ENCODE data around the gene RPH3AL.
A peak's percentile ranks its signal among the peaks of the same experiment; 100 is the strongest.

The RPH3AL gene

GRCh38 chr17:265718-266117 is 86.9 kb downstream of the RPH3AL start:
- H2BK15ac ChIP-seq (replicated peaks; ENCODE audit: low read depth) = no peak overlapping the region
- no peak overlapping the region for H4K5ac ChIP-seq (ENCODE audit: low read length)
- no CpG with 5 or more reads among the region's 10 CpGs for WGBS (ENCODE audit: extremely low coverage, insufficient coverage, low lambda C conversion rate)
- no peak overlapping the region for H2BK5ac ChIP-seq (ENCODE audit: low read length)
- no peak overlapping the region for H3K56ac ChIP-seq (ENCODE audit: low read length)
- H3K36me3 ChIP-seq (ENCODE audit: control insufficient read depth, insufficient read depth, low read length) = no peaks in the 10 kb centered on the region
- H3K27ac ChIP-seq (ENCODE audit: low read depth, low read length) = no peak overlapping the region
- DNase-seq = no peak
- H2AK5ac ChIP-seq (ENCODE audit: low read length) = no peak overlapping the region
- H2BK120ac ChIP-seq (ENCODE audit: low read depth, low read length) = no peak overlapping the region
- no peaks in the 10 kb centered on the region for H3K79me1 ChIP-seq (ENCODE audit: low read length)
- no peak overlapping the region for H3K4me3 ChIP-seq (ENCODE audit: low read length)
- no peak overlapping the region for H3K9ac ChIP-seq (ENCODE audit: low read length)
- H3K4me2 ChIP-seq (ENCODE audit: low read length) = no peak overlapping the region
- H3K18ac ChIP-seq (ENCODE audit: low read length) = no peak overlapping the region
- no peak overlapping the region for H4K8ac ChIP-seq (ENCODE audit: low read depth, low read length)
- no peaks in the 10 kb centered on the region for H3K79me2 ChIP-seq (ENCODE audit: control insufficient read depth, insufficient read depth, low read length)
- no peak overlapping the region for H3K4ac ChIP-seq (ENCODE audit: low read depth, low read length)
- no peaks in the 10 kb centered on the region for H3K4me1 ChIP-seq (ENCODE audit: control insufficient read depth, low read depth, low read length)
- peak overlapping the region; percentile 80 for H3K23ac ChIP-seq (ENCODE audit: low read length)
- H3K27me3 ChIP-seq (ENCODE audit: insufficient read depth, low read length, poor library complexity) = no peaks in the 10 kb centered on the region

GRCh38 chr17:263773-264172 is 88.8 kb downstream of the RPH3AL start:
- H3K23ac ChIP-seq (ENCODE audit: low read length) = no peak overlapping the region
- H2BK15ac ChIP-seq (replicated peaks; ENCODE audit: low read depth) = no peak overlapping the region
- no peak overlapping the region for H3K9ac ChIP-seq (ENCODE audit: low read length)
- no peak overlapping the region for H3K4me2 ChIP-seq (ENCODE audit: low read length)
- H3K79me2 ChIP-seq (ENCODE audit: control insufficient read depth, insufficient read depth, low read length) = no peaks in the 10 kb centered on the region
- no peak overlapping the region for H4K8ac ChIP-seq (ENCODE audit: low read depth, low read length)
- H3K4me1 ChIP-seq (ENCODE audit: control insufficient read depth, low read depth, low read length) = peaks cover 2% of the 10 kb centered on the region
- no CpG with 5 or more reads among the region's 24 CpGs for WGBS (ENCODE audit: extremely low coverage, insufficient coverage, low lambda C conversion rate)
- H2AK5ac ChIP-seq (ENCODE audit: low read length) = no peak overlapping the region
- H3K36me3 ChIP-seq (ENCODE audit: control insufficient read depth, insufficient read depth, low read length) = no peaks in the 10 kb centered on the region
- no peak overlapping the region for H2BK5ac ChIP-seq (ENCODE audit: low read length)
- H4K5ac ChIP-seq (ENCODE audit: low read length) = no peak overlapping the region
- H3K56ac ChIP-seq (ENCODE audit: low read length) = no peak overlapping the region
- no peaks in the 10 kb centered on the region for H3K79me1 ChIP-seq (ENCODE audit: low read length)
- H3K4me3 ChIP-seq (ENCODE audit: low read length) = no peak overlapping the region
- H3K18ac ChIP-seq (ENCODE audit: low read length) = no peak overlapping the region
- no peak overlapping the region for H3K27ac ChIP-seq (ENCODE audit: low read depth, low read length)
- no peak overlapping the region for H3K4ac ChIP-seq (ENCODE audit: low read depth, low read length)
- DNase-seq = no peak
- H2BK120ac ChIP-seq (ENCODE audit: low read depth, low read length) = no peak overlapping the region
- no peaks in the 10 kb centered on the region for H3K27me3 ChIP-seq (ENCODE audit: insufficient read depth, low read length, poor library complexity)

- no peak overlapping the region for H3K23ac ChIP-seq (ENCODE audit: low read length)
- peaks cover 2% of the 10 kb centered on the region for H3K4me1 ChIP-seq (ENCODE audit: control insufficient read depth, low read depth, low read length)
- H2BK5ac ChIP-seq (ENCODE audit: low read length) = no peak overlapping the region
- H4K5ac ChIP-seq (ENCODE audit: low read length) = no peak overlapping the region
- H4K8ac ChIP-seq (ENCODE audit: low read depth, low read length) = no peak overlapping the region
- H3K4ac ChIP-seq (ENCODE audit: low read depth, low read length) = no peak overlapping the region
- H3K27ac ChIP-seq (ENCODE audit: low read depth, low read length) = no peak overlapping the region
- no peaks in the 10 kb centered on the region for H3K79me2 ChIP-seq (ENCODE audit: control insufficient read depth, insufficient read depth, low read length)
- H3K9ac ChIP-seq (ENCODE audit: low read length) = no peak overlapping the region
- H3K18ac ChIP-seq (ENCODE audit: low read length) = no peak overlapping the region
- H2BK15ac ChIP-seq (replicated peaks; ENCODE audit: low read depth) = no peak overlapping the region
- no peak overlapping the region for H2AK5ac ChIP-seq (ENCODE audit: low read length)
- no peaks in the 10 kb centered on the region for H3K36me3 ChIP-seq (ENCODE audit: control insufficient read depth, insufficient read depth, low read length)
- H3K56ac ChIP-seq (ENCODE audit: low read length) = no peak overlapping the region
- DNase-seq = no peak
- no peaks in the 10 kb centered on the region for H3K79me1 ChIP-seq (ENCODE audit: low read length)
- no peaks in the 10 kb centered on the region for H3K27me3 ChIP-seq (ENCODE audit: insufficient read depth, low read length, poor library complexity)
- WGBS (ENCODE audit: extremely low coverage, insufficient coverage, low lambda C conversion rate) = no CpG with 5 or more reads among the region's 18 CpGs
- H2BK120ac ChIP-seq (ENCODE audit: low read depth, low read length) = no peak overlapping the region
- H3K4me3 ChIP-seq (ENCODE audit: low read length) = no peak overlapping the region
- H3K4me2 ChIP-seq (ENCODE audit: low read length) = no peak overlapping the region
Measured at GRCh38 chr17:263271-263670, 89.3 kb downstream of the RPH3AL start.

- H3K4me3 ChIP-seq (ENCODE audit: low read length) = no peak overlapping the region
- no peak overlapping the region for H3K4me2 ChIP-seq (ENCODE audit: low read length)
- no peak overlapping the region for H2BK15ac ChIP-seq (replicated peaks; ENCODE audit: low read depth)
- WGBS (ENCODE audit: extremely low coverage, insufficient coverage, low lambda C conversion rate) = no CpG with 5 or more reads among the region's 8 CpGs
- no peaks in the 10 kb centered on the region for H3K27me3 ChIP-seq (ENCODE audit: insufficient read depth, low read length, poor library complexity)
- H3K4me1 ChIP-seq (ENCODE audit: control insufficient read depth, low read depth, low read length) = peaks cover 2% of the 10 kb centered on the region
- no peaks in the 10 kb centered on the region for H3K79me2 ChIP-seq (ENCODE audit: control insufficient read depth, insufficient read depth, low read length)
- no peak overlapping the region for H4K8ac ChIP-seq (ENCODE audit: low read depth, low read length)
- H2BK5ac ChIP-seq (ENCODE audit: low read length) = no peak overlapping the region
- H3K79me1 ChIP-seq (ENCODE audit: low read length) = no peaks in the 10 kb centered on the region
- H2BK120ac ChIP-seq (ENCODE audit: low read depth, low read length) = no peak overlapping the region
- no peak overlapping the region for H3K9ac ChIP-seq (ENCODE audit: low read length)
- no peak overlapping the region for H3K56ac ChIP-seq (ENCODE audit: low read length)
- no peak for DNase-seq
- H3K18ac ChIP-seq (ENCODE audit: low read length) = no peak overlapping the region
- no peak overlapping the region for H2AK5ac ChIP-seq (ENCODE audit: low read length)
- H4K5ac ChIP-seq (ENCODE audit: low read length) = no peak overlapping the region
- no peak overlapping the region for H3K27ac ChIP-seq (ENCODE audit: low read depth, low read length)
- H3K36me3 ChIP-seq (ENCODE audit: control insufficient read depth, insufficient read depth, low read length) = no peaks in the 10 kb centered on the region
- no peak overlapping the region for H3K4ac ChIP-seq (ENCODE audit: low read depth, low read length)
- no peak overlapping the region for H3K23ac ChIP-seq (ENCODE audit: low read length)
Measured at GRCh38 chr17:261635-262034, 91.0 kb downstream of the RPH3AL start.

GRCh38 chr17:260944-261343 is 91.7 kb downstream of the RPH3AL start:
- Histone ChIP-seq H2BK15ac (replicated peaks; ENCODE audit: low read depth) (no peak overlapping the region), H3K27ac (ENCODE audit: low read depth, low read length) (no peak overlapping the region), H3K9ac (ENCODE audit: low read length) (no peak overlapping the region), H2BK120ac (ENCODE audit: low read depth, low read length) (no peak overlapping the region), H3K4me3 (ENCODE audit: low read length) (no peak overlapping the region), H3K4me2 (ENCODE audit: low read length) (no peak overlapping the region), H3K4me1 (ENCODE audit: control insufficient read depth, low read depth, low read length) (peaks cover 2% of the 10 kb centered on the region), H3K27me3 (ENCODE audit: insufficient read depth, low read length, poor library complexity) (no peaks in the 10 kb centered on the region), H3K56ac (ENCODE audit: low read length) (no peak overlapping the region), H3K23ac (ENCODE audit: low read length) (no peak overlapping the region), H3K18ac (ENCODE audit: low read length) (no peak overlapping the region), H3K4ac (ENCODE audit: low read depth, low read length) (no peak overlapping the region), H2BK5ac (ENCODE audit: low read length) (no peak overlapping the region), H3K79me1 (ENCODE audit: low read length) (no peaks in the 10 kb centered on the region), H3K36me3 (ENCODE audit: control insufficient read depth, insufficient read depth, low read length) (no peaks in the 10 kb centered on the region), H2AK5ac (ENCODE audit: low read length) (no peak overlapping the region), H3K79me2 (ENCODE audit: control insufficient read depth, insufficient read depth, low read length) (no peaks in the 10 kb centered on the region), H4K8ac (ENCODE audit: low read depth, low read length) (no peak overlapping the region), H4K5ac (ENCODE audit: low read length) (no peak overlapping the region)
- no peak for DNase-seq
- no CpG with 5 or more reads among the region's 4 CpGs for WGBS (ENCODE audit: extremely low coverage, insufficient coverage, low lambda C conversion rate)

GRCh38 chr17:260031-260791 is 92.4 kb downstream of the RPH3AL start:
- Histone ChIP-seq H3K4ac (ENCODE audit: low read depth, low read length) (no peak overlapping the region), H3K4me3 (ENCODE audit: low read length) (no peak overlapping the region), H2AK5ac (ENCODE audit: low read length) (no peak overlapping the region), H4K5ac (ENCODE audit: low read length) (no peak overlapping the region), H3K36me3 (ENCODE audit: control insufficient read depth, insufficient read depth, low read length) (no peaks in the 10 kb centered on the region), H3K18ac (ENCODE audit: low read length) (no peak overlapping the region), H3K23ac (ENCODE audit: low read length) (no peak overlapping the region), H3K9ac (ENCODE audit: low read length) (no peak overlapping the region), H2BK120ac (ENCODE audit: low read depth, low read length) (no peak overlapping the region), H3K56ac (ENCODE audit: low read length) (no peak overlapping the region), H3K4me1 (ENCODE audit: control insufficient read depth, low read depth, low read length) (peaks cover 2% of the 10 kb centered on the region), H3K79me2 (ENCODE audit: control insufficient read depth, insufficient read depth, low read length) (no peaks in the 10 kb centered on the region), H2BK15ac (replicated peaks; ENCODE audit: low read depth) (no peak overlapping the region), H2BK5ac (ENCODE audit: low read length) (no peak overlapping the region), H3K27ac (ENCODE audit: low read depth, low read length) (no peak overlapping the region), H3K27me3 (ENCODE audit: insufficient read depth, low read length, poor library complexity) (no peaks in the 10 kb centered on the region), H3K79me1 (ENCODE audit: low read length) (no peaks in the 10 kb centered on the region), H3K4me2 (ENCODE audit: low read length) (no peak overlapping the region), H4K8ac (ENCODE audit: low read depth, low read length) (no peak overlapping the region)
- WGBS (ENCODE audit: extremely low coverage, insufficient coverage, low lambda C conversion rate) = no CpG with 5 or more reads among the region's 15 CpGs
- DNase-seq = no peak
